Vagina (tissue), 2 donors: Measurements from ENCODE around the gene SHROOM4. TPM values are rescaled to one million over a fixed set of nuclear protein-coding genes. Genes with fewer than 3 reads are reported as not detected.

Source experiments
- DNase-seq, 2 donors: peaks; one replicate each; pipeline ENCODE4 v3.0.0-alpha.2; 2017; ENCODE audit errors: extremely low spot score in 2 of 2
- H3K27ac ChIP-seq: fragments of 200-600 bp; sonication (generic); one replicate; pipeline ENCODE4 v1.5.1; 2019
- H3K27me3 ChIP-seq: fragments of 200-600 bp; sonication (generic); one replicate; pipeline ENCODE4 v1.5.1; 2019
- H3K36me3 ChIP-seq, 2 donors: fragments of 200-600 bp; sonication (generic); one replicate each; pipeline ENCODE4 v1.5.1; 2017 to 2019
- H3K4me1 ChIP-seq: fragments of 200-600 bp; sonication (generic); one replicate; pipeline ENCODE4 v1.5.1; 2019
- H3K4me3 ChIP-seq, 2 donors: fragments of 200-600 bp; sonication (generic); 1 replicate in 1 of 2; 2 replicates in 1 of 2; pipeline ENCODE4 v1.5.1; 2016 to 2019
- H3K9me3 ChIP-seq: fragments of 200-600 bp; sonication (generic); one replicate; pipeline ENCODE4 v1.5.1; 2019
- POLR2A ChIP-seq, 2 donors: fragments of 450-650 bp; IDR thresholded peaks; one replicate each; pipeline ENCODE4 v1.6.1; 2017; ENCODE audit warnings: antibody characterized with exemption in 2 of 2, mild to moderate bottlenecking in 2 of 2, moderate library complexity in 2 of 2
- POLR2AphosphoS5 ChIP-seq, 2 donors: sonication (generic); formaldehyde crosslinking; IDR thresholded peaks; one replicate each; pipeline ENCODE4 v1.9.0; 2017; ENCODE audit warnings: antibody characterized with exemption in 2 of 2, mild to moderate bottlenecking in 2 of 2, low read depth in 1 of 2; ENCODE audit not compliant: insufficient read depth in 1 of 2
- intact Hi-C: fragments of 100-400 bp; cut with DNase I; formaldehyde crosslinking; loops from one replicate; pipeline ENCODE4 v1.15.1; 2023
- total RNA-seq: library from RNA; depleted of rRNA; stranded (reverse); fragments of >200 nt; gene quantifications from one replicate; pipeline ENCODE4 v1.2.3, GENCODE V29; 2016
- TF ChIP-seq, protein P1 (sequence below), 3 experiments: fragments of 450-650 bp in 2 of 3; fragments of 200-600 bp in 1 of 3; sonication (generic) in 1 of 3; IDR thresholded peaks; one replicate each; pipeline ENCODE4 v1.5.1; 2017 to 2019; ENCODE audit warnings: antibody characterized with exemption in 3 of 3, mild to moderate bottlenecking in 2 of 3, moderate library complexity in 2 of 3

Gene SHROOM4
- total RNA-seq, 1 donor from 2014 or later, result 10.1 TPM

GRCh38 chrX:50712777-50713176 is 101.2 kb downstream of the SHROOM4 start:
- H3K36me3 ChIP-seq, result no peaks in the 10 kb centered on the region
- H3K9me3 ChIP-seq, result no peaks in the 10 kb centered on the region
- H3K4me3 ChIP-seq, result no peak overlapping the region
- no peaks in the 10 kb centered on the region for H3K27me3 ChIP-seq
- TF ChIP-seq POLR2AphosphoS5 (IDR thresholded peaks at IDR 0.05; ENCODE audit: insufficient read depth in 1 of 2, low read depth in 1 of 2), result no peak
- TF ChIP-seq, protein P1, sequence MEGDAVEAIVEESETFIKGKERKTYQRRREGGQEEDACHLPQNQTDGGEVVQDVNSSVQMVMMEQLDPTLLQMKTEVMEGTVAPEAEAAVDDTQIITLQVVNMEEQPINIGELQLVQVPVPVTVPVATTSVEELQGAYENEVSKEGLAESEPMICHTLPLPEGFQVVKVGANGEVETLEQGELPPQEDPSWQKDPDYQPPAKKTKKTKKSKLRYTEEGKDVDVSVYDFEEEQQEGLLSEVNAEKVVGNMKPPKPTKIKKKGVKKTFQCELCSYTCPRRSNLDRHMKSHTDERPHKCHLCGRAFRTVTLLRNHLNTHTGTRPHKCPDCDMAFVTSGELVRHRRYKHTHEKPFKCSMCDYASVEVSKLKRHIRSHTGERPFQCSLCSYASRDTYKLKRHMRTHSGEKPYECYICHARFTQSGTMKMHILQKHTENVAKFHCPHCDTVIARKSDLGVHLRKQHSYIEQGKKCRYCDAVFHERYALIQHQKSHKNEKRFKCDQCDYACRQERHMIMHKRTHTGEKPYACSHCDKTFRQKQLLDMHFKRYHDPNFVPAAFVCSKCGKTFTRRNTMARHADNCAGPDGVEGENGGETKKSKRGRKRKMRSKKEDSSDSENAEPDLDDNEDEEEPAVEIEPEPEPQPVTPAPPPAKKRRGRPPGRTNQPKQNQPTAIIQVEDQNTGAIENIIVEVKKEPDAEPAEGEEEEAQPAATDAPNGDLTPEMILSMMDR (IDR thresholded peaks at IDR 0.05), result no peak
- no peak for TF ChIP-seq POLR2A (IDR thresholded peaks at IDR 0.05)
- intact Hi-C loops, result no loop called here
- H3K4me1 ChIP-seq, result peaks cover 6% of the 10 kb centered on the region
- no peak for DNase-seq
- H3K27ac ChIP-seq, result no peak overlapping the region

GRCh38 chrX:50711907-50712306 is 102.1 kb downstream of the SHROOM4 start:
- H3K36me3 ChIP-seq, result no peaks in the 10 kb centered on the region
- TF ChIP-seq POLR2A (IDR thresholded peaks at IDR 0.05) (no peak), POLR2AphosphoS5 (IDR thresholded peaks at IDR 0.05; ENCODE audit: insufficient read depth in 1 of 2, low read depth in 1 of 2) (no peak)
- TF ChIP-seq, protein P1 (IDR thresholded peaks at IDR 0.05), result no peak
- H3K4me1 ChIP-seq, result peaks cover 10% of the 10 kb centered on the region

GRCh38 chrX:50707955-50708699 is 105.9 kb downstream of the SHROOM4 start:
- no peak for TF ChIP-seq POLR2AphosphoS5 (IDR thresholded peaks at IDR 0.05; ENCODE audit: insufficient read depth in 1 of 2, low read depth in 1 of 2)
- no peak for TF ChIP-seq POLR2A (IDR thresholded peaks at IDR 0.05)
- TF ChIP-seq, protein P1 (IDR thresholded peaks at IDR 0.05), result no peak
- H3K9me3 ChIP-seq, result no peaks in the 10 kb centered on the region
- H3K27ac ChIP-seq, result no peak overlapping the region
- H3K27me3 ChIP-seq, result no peaks in the 10 kb centered on the region
- DNase-seq, result no peak
- intact Hi-C loops, result no loop called here
- H3K4me1 ChIP-seq, result peaks cover 10% of the 10 kb centered on the region
- no peaks in the 10 kb centered on the region for H3K36me3 ChIP-seq
- no peak overlapping the region for H3K4me3 ChIP-seq

More at GRCh38 chrX:50711907-50712306, 102.1 kb downstream of the SHROOM4 start:
- intact Hi-C loops, result no loop called here
- Histone ChIP-seq H3K4me3 (no peak overlapping the region), H3K27me3 (no peaks in the 10 kb centered on the region), H3K27ac (no peak overlapping the region), H3K9me3 (no peaks in the 10 kb centered on the region)
- DNase-seq, result no peak

- DNase-seq, result no peak
- H3K27me3 ChIP-seq, result no peaks in the 10 kb centered on the region
- H3K9me3 ChIP-seq, result no peaks in the 10 kb centered on the region
- peaks cover 10% of the 10 kb centered on the region for H3K4me1 ChIP-seq
- H3K27ac ChIP-seq, result no peak overlapping the region
- TF ChIP-seq, protein P1 (IDR thresholded peaks at IDR 0.05), result no peak
- no peak for TF ChIP-seq POLR2A (IDR thresholded peaks at IDR 0.05)
- no peak for TF ChIP-seq POLR2AphosphoS5 (IDR thresholded peaks at IDR 0.05; ENCODE audit: insufficient read depth in 1 of 2, low read depth in 1 of 2)
- H3K4me3 ChIP-seq, result no peak overlapping the region
- intact Hi-C loops, result no loop called here
- no peaks in the 10 kb centered on the region for H3K36me3 ChIP-seq
Measured at GRCh38 chrX:50707405-50707804, 106.6 kb downstream of the SHROOM4 start.

GRCh38 chrX:50705042-50705441 is 109.0 kb downstream of the SHROOM4 start:
- H3K36me3 ChIP-seq, result no peaks in the 10 kb centered on the region
- H3K4me3 ChIP-seq, result no peak overlapping the region
- DNase-seq, result no peak
- H3K27ac ChIP-seq, result no peak overlapping the region
- no peaks in the 10 kb centered on the region for H3K9me3 ChIP-seq
- TF ChIP-seq, protein P1 (IDR thresholded peaks at IDR 0.05), result no peak
- TF ChIP-seq POLR2A (IDR thresholded peaks at IDR 0.05), result no peak
- TF ChIP-seq POLR2AphosphoS5 (IDR thresholded peaks at IDR 0.05; ENCODE audit: insufficient read depth in 1 of 2, low read depth in 1 of 2), result no peak
- H3K4me1 ChIP-seq, result peaks cover 10% of the 10 kb centered on the region
- intact Hi-C loops, result no loop called here
- H3K27me3 ChIP-seq, result no peaks in the 10 kb centered on the region
